Stimulated activated naive CD8-positive, alpha-beta T cell treated with anti-CD3 and anti-CD28 coated beads, Interleukin-15, Interleukin-2, amounts not matched to agents 100 ng/mL and 50 ng/mL, for 24 hours (primary cell): ENCODE results near the gene MASP2.
"Not testable (repeated sequence)": the region's sequence is repeated elsewhere in the genome, so short reads cannot be mapped to it uniquely, and the experiment has no call there.

Source experiments
- H3K27ac Mint-ChIP-seq: one replicate; pipeline ENCODE4 v1.8.0; 2021; ENCODE audit warnings: mild to moderate bottlenecking, mixed read lengths
- H3K27me3 Mint-ChIP-seq: one replicate; pipeline ENCODE4 v1.8.0; 2021; ENCODE audit warnings: mixed read lengths
- H3K36me3 Mint-ChIP-seq: one replicate; pipeline ENCODE4 v1.8.0; 2021; ENCODE audit warnings: low read depth, mixed read lengths
- H3K4me1 Mint-ChIP-seq: one replicate; pipeline ENCODE4 v1.8.0; 2021; ENCODE audit warnings: low read depth, mixed read lengths
- H3K4me3 Mint-ChIP-seq: one replicate; pipeline ENCODE4 v1.8.0; 2021; ENCODE audit warnings: mild to moderate bottlenecking, mixed read lengths
- H3K9me3 Mint-ChIP-seq: one replicate; pipeline ENCODE4 v1.8.0; 2021; ENCODE audit warnings: mixed read lengths

MASP2 gene

GRCh38 chr1:11051781-11052511, 4.9 kb upstream of the MASP2 start:
- H3K4me1 Mint-ChIP-seq = peaks cover 5% of the 10 kb centered on the region
- no peak overlapping the region for H3K27ac Mint-ChIP-seq
- H3K27me3 Mint-ChIP-seq = no peaks in the 10 kb centered on the region
- H3K9me3 Mint-ChIP-seq = no peaks in the 10 kb centered on the region
- H3K4me3 Mint-ChIP-seq = no peak overlapping the region
- H3K36me3 Mint-ChIP-seq = peaks cover 14% of the 10 kb centered on the region

GRCh38 chr1:11051121-11051520, 4.1 kb upstream of the MASP2 start:
- H3K4me3 Mint-ChIP-seq, H3K27me3 Mint-ChIP-seq, H3K27ac Mint-ChIP-seq, H3K9me3 Mint-ChIP-seq, H3K36me3 Mint-ChIP-seq, H3K4me1 Mint-ChIP-seq: not testable (repeated sequence)

- no peak overlapping the region for H3K4me3 Mint-ChIP-seq
- no peaks in the 10 kb centered on the region for H3K36me3 Mint-ChIP-seq
- no peak overlapping the region for H3K27ac Mint-ChIP-seq
- no peaks in the 10 kb centered on the region for H3K27me3 Mint-ChIP-seq
- H3K9me3 Mint-ChIP-seq = no peaks in the 10 kb centered on the region
- H3K4me1 Mint-ChIP-seq = no peaks in the 10 kb centered on the region
These were observed 821 bp downstream of the MASP2 start for GRCh38 chr1:11046270-11046566.

GRCh38 chr1:11045428-11046269, 1.4 kb downstream of the MASP2 start:
- Mint-ChIP-seq H3K4me3 (no peak overlapping the region), H3K27me3 (no peaks in the 10 kb centered on the region), H3K9me3 (no peaks in the 10 kb centered on the region), H3K4me1 (no peaks in the 10 kb centered on the region), H3K36me3 (no peaks in the 10 kb centered on the region), H3K27ac (no peak overlapping the region)

- Mint-ChIP-seq H3K27ac (no peak overlapping the region), H3K36me3 (no peaks in the 10 kb centered on the region), H3K4me1 (no peaks in the 10 kb centered on the region), H3K27me3 (no peaks in the 10 kb centered on the region), H3K4me3 (no peak overlapping the region), H3K9me3 (no peaks in the 10 kb centered on the region)
These were observed 2.1 kb downstream of the MASP2 start for GRCh38 chr1:11044849-11045427.

GRCh38 chr1:11044086-11044848, 2.8 kb downstream of the MASP2 start:
- Mint-ChIP-seq H3K4me3 (no peak overlapping the region), H3K27me3 (no peaks in the 10 kb centered on the region), H3K9me3 (no peaks in the 10 kb centered on the region), H3K36me3 (no peaks in the 10 kb centered on the region), H3K4me1 (no peaks in the 10 kb centered on the region), H3K27ac (no peak overlapping the region)

- Mint-ChIP-seq H3K27me3 (no peaks in the 10 kb centered on the region), H3K4me1 (no peaks in the 10 kb centered on the region), H3K9me3 (no peaks in the 10 kb centered on the region), H3K27ac (no peak overlapping the region), H3K36me3 (no peaks in the 10 kb centered on the region), H3K4me3 (no peak overlapping the region)
These were observed 3.8 kb downstream of the MASP2 start for GRCh38 chr1:11042995-11043874.

- Mint-ChIP-seq H3K36me3 (no peaks in the 10 kb centered on the region), H3K4me3 (no peak overlapping the region), H3K4me1 (peaks cover 8% of the 10 kb centered on the region), H3K9me3 (no peaks in the 10 kb centered on the region), H3K27me3 (no peaks in the 10 kb centered on the region), H3K27ac (no peak overlapping the region)
These were observed 5.0 kb downstream of the MASP2 start for GRCh38 chr1:11042065-11042464.

- no peaks in the 10 kb centered on the region for H3K36me3 Mint-ChIP-seq
- no peaks in the 10 kb centered on the region for H3K27me3 Mint-ChIP-seq
- H3K27ac Mint-ChIP-seq = no peak overlapping the region
- H3K9me3 Mint-ChIP-seq = no peaks in the 10 kb centered on the region
- peaks cover 8% of the 10 kb centered on the region for H3K4me1 Mint-ChIP-seq
- H3K4me3 Mint-ChIP-seq = no peak overlapping the region
These were observed 6.0 kb downstream of the MASP2 start for GRCh38 chr1:11041048-11041447.

- H3K9me3 Mint-ChIP-seq, H3K36me3 Mint-ChIP-seq, H3K4me3 Mint-ChIP-seq, H3K27ac Mint-ChIP-seq, H3K27me3 Mint-ChIP-seq, H3K4me1 Mint-ChIP-seq: not testable (repeated sequence)
These were observed 7.0 kb downstream of the MASP2 start for GRCh38 chr1:11040105-11040429.

GRCh38 chr1:11039351-11040104, 7.5 kb downstream of the MASP2 start:
- H3K9me3 Mint-ChIP-seq = no peaks in the 10 kb centered on the region
- no peak overlapping the region for H3K27ac Mint-ChIP-seq
- no peaks in the 10 kb centered on the region for H3K27me3 Mint-ChIP-seq
- H3K36me3 Mint-ChIP-seq = no peaks in the 10 kb centered on the region
- H3K4me3 Mint-ChIP-seq = no peak overlapping the region
- H3K4me1 Mint-ChIP-seq = peaks cover 8% of the 10 kb centered on the region

- no peaks in the 10 kb centered on the region for H3K9me3 Mint-ChIP-seq
- H3K27me3 Mint-ChIP-seq = no peaks in the 10 kb centered on the region
- H3K4me3 Mint-ChIP-seq = no peak overlapping the region
- no peak overlapping the region for H3K27ac Mint-ChIP-seq
- peaks cover 8% of the 10 kb centered on the region for H3K4me1 Mint-ChIP-seq
- no peaks in the 10 kb centered on the region for H3K36me3 Mint-ChIP-seq
These were observed 9.3 kb downstream of the MASP2 start for GRCh38 chr1:11037740-11038182.

GRCh38 chr1:11037019-11037739, 9.9 kb downstream of the MASP2 start:
- H3K36me3 Mint-ChIP-seq, H3K9me3 Mint-ChIP-seq, H3K4me1 Mint-ChIP-seq, H3K4me3 Mint-ChIP-seq, H3K27me3 Mint-ChIP-seq, H3K27ac Mint-ChIP-seq: not testable (repeated sequence)
